Activated CD8-positive, alpha-beta memory T cell treated with anti-CD3 and anti-CD28 coated beads, Interleukin-2, amount 50 U/mL, for 48 hours (primary cell): ENCODE results near the gene CCDC187.

Experiments
- DNase-seq: peaks from one replicate; pipeline ENCODE4 v3.0.0-alpha.2; 2020

The CCDC187 gene

GRCh38 chr9:136311051-136312008 lies 7.4 kb upstream of the CCDC187 start:
- no peak for DNase-seq

- no peak for DNase-seq
These were observed 6.6 kb upstream of the CCDC187 start for GRCh38 chr9:136310273-136311030.

- DNase-seq: no peak
These were observed 5.9 kb upstream of the CCDC187 start for GRCh38 chr9:136309806-136310220.

DNA sequence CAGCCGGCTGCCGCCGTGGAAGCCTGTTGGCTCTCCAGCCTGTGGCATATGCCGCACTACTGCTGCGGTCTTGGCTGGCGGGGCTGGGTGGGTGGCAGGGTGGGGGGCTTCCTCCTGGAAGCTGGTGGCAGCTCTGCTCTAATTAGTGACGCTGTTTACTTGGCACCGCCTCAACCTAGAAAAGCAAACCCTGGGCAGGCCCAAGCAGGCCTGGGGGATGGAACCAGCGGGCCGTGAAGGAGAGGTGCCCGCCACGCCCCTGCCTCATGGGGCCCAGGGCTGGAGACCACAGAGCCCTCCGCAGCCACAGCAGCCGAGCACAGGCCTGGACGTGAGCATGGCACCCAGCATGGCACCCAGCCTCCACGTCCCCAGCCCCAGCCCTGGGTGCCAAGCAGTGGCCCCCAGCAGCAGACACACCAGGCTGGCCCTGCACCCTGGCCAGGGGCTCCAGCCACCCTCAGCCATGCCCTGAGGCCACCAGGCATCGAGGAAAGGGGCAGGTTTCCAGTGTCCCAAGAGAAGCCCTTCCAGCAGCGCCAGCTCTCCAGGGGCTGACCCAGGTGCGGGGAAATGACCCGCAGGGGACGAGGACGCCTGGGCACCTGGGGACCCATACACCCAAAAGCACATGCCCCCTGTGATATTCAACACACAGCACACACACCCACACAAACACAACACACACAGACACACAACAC lies 5.4 kb upstream of the CCDC187 start:
- DNase-seq: no peak

DNA sequence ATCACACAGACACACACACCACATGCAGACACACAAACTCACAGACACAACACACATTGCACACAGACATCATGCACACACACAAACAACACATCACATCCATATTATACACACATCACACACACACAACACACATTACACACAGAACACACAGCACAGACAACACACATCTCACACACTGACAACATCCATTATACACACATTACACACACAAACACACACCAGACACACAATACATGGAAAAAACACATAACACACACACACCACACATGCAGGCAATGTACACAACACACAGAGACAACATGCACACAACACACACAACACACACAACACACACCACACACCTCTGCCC lies 4.8 kb upstream of the CCDC187 start:
- DNase-seq: no peak

DNA sequence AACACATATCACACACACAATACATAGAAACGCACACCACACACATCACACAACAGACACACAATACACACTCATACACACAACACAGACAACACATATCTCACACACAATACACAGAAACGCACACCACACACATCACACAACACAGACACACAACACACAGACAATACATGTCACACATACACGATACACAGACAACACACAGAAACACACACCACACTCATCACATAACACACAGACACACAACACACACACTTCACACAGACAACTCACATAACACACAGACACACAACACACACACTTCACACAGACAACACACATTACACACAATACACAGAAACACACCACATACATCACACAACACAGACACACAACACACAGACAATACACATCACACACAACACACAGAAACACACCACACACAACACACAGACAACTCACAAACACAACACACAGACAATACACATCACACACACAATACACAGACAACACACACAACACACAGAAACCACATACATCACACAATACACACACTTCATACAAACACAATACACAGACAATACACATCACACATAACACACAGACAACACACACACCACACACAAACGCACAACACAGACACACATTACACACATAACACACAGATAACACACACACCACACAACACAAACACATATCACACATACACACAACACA lies 4.3 kb upstream of the CCDC187 start:
- DNase-seq: no peak

DNA sequence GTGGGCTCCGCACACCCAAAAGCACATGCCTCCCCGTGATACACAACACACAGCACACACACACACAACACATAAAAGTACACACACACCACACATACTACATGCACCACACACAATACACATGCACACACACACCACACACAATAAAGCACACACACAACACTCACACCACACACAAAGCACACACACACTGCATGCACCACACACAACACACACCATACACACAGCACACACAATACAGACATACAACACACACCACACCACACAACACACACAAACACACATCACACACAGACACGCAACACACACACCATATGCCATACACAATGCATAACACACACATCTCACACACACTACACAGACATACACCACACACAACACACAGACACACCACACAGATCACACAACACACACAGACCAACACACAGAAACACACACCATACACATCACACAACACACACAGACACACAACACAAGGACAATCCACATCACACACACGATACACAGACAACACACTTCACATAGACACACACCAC lies 3.4 kb upstream of the CCDC187 start:
- no peak for DNase-seq

DNA sequence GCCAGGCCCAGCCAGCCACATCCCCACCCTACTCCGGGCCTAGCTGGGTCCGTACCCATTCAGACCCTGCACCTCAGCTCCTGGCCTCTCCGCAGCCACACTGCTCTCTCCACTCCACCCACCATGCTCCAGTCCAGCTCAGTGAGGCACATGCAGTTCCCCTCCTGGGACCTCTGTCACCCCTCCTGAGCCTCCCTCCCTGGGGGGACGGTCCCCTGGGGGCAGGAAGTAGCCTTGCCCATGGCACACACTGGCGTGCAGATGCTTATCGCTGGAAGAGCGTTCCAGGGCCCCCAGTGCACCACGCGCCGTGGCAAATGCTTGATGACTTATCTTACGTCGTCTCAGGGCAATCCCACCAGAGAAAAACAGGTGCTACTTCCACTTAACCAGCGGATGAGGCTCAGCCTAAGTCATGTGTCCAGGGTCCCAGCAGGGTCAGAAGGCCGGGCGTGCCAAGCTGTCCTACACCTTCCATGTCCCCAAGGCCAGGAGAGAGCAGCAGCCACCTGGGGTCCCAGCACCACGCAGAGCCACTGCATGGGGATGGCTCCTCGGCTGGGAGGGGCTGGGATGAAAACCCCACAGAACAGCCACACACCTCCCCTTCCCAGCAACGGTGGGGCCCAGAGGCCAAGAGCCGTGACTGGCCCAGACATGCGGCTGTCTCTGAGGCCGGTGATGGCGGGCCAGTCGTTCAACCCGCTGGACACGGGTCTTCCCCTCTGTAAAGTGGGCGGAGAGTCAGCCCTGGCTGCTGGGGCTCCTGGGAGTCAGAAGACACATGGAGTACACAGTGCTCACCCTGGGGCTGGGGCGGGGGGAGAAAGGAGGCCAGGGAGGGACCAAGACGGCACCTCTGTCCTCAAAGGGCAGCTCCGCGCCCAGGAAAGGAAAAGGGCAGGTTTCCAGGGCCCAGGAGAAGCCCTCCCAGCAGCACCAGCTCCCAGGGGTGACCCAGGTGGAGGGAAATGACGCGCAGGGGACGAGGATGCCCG lies 2.6 kb upstream of the CCDC187 start:
- no peak for DNase-seq

- DNase-seq: no peak
These were observed 1.9 kb upstream of the CCDC187 start for GRCh38 chr9:136305804-136306203.

- DNase-seq: no peak
These were observed 1.1 kb upstream of the CCDC187 start for GRCh38 chr9:136304981-136305380.

DNA sequence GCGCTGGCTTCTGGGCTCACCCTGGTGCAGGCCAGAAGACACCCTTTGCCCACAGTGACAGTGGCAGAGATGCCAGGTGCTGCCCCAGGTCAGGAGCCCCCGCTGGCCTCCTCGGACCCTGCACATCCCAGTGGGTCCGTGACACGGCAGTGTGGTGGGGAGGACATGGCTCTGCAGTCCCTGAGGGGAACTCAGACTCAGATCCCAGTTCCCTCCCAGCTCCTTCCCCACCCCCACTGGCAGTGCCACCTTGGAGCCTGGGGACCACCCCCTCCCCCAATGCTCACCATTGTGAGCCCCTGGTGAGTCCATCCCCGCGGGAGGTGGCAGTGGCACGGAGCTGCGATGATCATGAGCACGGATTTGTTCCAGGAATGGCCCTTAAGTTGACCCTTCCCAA lies 562 bp upstream of the CCDC187 start:
- no peak for DNase-seq

DNA sequence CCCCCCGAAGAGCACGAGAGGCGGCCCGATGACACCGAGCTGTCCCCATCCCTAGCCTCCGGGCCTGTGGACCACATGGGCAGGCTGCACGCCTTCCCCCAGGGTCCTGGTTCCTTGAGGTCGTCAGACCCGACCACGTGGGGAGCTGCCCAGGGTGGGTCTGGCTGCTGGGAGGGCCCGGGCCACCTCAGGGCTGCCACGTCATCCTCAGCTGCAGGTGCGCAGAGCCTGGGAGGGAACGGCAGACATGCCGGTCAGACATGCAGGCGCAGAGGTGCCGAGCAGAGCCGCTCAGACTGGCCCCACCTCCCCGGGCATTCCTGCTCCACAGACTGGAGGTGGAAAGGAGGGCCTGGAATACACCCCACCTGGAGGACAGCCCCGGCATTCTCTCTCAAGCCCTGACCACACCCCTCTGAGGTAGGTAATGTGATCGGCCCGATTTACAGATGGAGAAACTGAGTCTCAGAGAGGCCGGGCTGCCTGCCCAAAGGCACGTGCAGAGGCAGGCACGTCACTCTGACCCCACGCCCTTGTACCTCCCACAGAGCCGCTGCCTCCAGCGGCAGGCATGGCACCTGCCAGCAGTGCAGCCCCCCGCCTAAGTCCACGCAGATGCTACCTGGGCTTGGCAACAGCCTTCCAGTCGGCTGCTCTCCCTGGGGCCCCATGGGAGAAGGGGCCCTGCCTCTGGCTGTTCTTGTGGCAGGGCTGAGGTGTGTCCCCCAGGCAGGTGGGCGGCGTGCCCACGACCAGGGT lies 649 bp downstream of the CCDC187 start:
- DNase-seq: no peak

- DNase-seq: no peak
These were observed 1.4 kb downstream of the CCDC187 start for GRCh38 chr9:136302527-136302926.

DNA sequence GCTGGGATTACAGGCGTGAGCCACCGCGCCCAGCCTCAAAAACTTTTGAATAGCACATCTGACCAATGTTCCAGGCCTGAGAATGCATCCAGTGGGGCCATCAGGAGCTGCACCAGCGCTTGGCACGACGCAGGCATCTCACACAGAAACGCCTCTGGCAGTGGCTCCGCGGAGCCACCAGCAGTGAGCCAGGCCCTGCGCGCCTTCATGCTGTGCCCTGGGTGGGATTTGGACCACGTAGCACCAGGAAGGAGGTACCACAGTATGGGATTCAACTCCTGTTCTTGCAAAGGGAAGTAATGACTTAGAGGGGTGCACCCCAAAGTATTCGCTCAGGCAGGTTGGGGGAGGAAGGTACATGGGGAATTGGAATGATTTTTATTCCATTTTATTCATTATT lies 3.0 kb downstream of the CCDC187 start:
- DNase-seq: no peak

- no peak for DNase-seq
These were observed 3.8 kb downstream of the CCDC187 start for GRCh38 chr9:136300016-136300545.

GRCh38 chr9:136299541-136299940 lies 4.4 kb downstream of the CCDC187 start:
- DNase-seq: no peak

GRCh38 chr9:136299116-136299515 lies 4.8 kb downstream of the CCDC187 start:
- DNase-seq: no peak

DNA sequence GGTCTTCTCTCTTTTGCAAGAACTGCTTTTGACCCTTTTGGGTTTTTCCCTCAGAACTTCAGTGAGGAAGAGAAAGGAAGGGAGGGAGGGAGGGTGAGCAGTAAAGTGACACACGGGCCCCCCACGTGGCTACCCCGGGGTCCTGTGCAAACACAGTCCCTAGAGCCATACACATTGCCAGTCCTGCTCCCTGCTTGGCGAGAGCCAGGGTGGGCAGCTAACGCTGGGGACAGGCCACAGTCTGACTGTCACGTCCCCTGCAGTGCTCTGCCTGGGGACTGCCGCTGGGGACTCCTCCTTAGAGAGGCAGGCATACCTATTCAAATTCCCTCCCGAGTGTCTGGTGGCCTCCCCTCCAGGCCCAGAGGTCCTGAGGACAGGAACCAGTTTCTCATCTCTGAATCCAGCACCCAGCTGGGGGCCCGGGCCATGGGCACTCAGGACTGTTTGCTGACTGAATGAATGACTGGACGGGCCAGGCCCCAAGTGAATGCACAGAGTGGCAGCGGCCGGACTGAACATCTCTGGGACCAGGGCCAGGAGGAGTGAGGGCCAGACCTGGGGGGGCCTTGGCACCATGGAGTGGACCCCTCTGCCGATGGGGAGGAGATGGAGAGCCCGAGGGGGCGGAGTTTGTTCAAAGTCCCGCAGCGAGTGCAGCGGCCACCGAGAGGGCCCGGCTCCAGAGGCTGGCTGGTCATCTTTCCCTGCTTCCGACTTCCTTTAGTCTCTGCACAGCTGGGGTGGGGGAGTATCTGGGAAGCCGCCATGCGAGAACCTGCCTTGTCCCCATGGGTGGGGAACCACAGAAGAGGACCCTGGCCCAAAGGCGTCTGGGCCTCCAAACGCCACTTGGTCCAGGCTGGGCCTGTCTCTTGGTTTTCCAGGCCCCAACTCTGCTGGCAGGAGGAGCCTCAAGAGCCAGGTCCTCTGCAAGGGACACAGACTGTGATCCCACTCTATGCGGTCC lies 5.8 kb downstream of the CCDC187 start:
- no peak for DNase-seq
